ENCODE results near the gene ST7.

GRCh38 chr7:117146511-117146910, 193.2 kb downstream of the ST7 start:
- TF ChIP-seq CTCF (optimal IDR thresholded peaks at IDR 0.05 in 1 of 3, IDR thresholded peaks at IDR 0.05 in 1 of 3, conservative IDR thresholded peaks at IDR 0.05 in 1 of 3; ENCODE audit: extremely low read depth in 1 of 3, insufficient read depth in 2 of 3, low read length in 3 of 3) (no peak), EZH2 (IDR thresholded peaks at IDR 0.05; ENCODE audit: low read length) (no peak)
